ENCODE data around the gene RAB20.

- TF ChIP-seq E2F4 (CRISPR knock-in tag; IDR thresholded peaks at IDR 0.05; ENCODE audit: low read depth), result no peak
- no peak for TF ChIP-seq SAFB2 (IDR thresholded peaks at IDR 0.05; ENCODE audit: borderline replicate concordance, low read depth, low read length, severe bottlenecking)
Observed at GRCh38 chr13:110518226-110518525, 43.3 kb downstream of the RAB20 start.
